A549 (cell line): Measurements from ENCODE around the gene MXRA7. TPM values are rescaled to one million over a fixed set of nuclear protein-coding genes. Genes with fewer than 3 reads are reported as not detected.

Experiments used
- ATAC-seq, 2 experiments: fragments of 200-7000 bp in 1 of 2; fragments of >200 bp in 1 of 2; cut with Nextera tagmentation in 1 of 2; cut with Tn5 transposase in 1 of 2; 3 replicates each; pipeline versions ENCODE4 v1.8.0 to v1.9.1; 2018 to 2020; ENCODE audit warnings: mild to moderate bottlenecking in 1 of 2, moderate library complexity in 1 of 2
- CTCF ChIA-PET: fragments of 300-600 bp; sonication (Branson Sonifier 250); formaldehyde crosslinking; extraction: SDS; loops from one replicate; lab custom pipeline; 2021; ENCODE audit warnings: antibody characterized with exemption, inconsistent platforms; lab: Yijun Ruan, JAX
- POLR2A ChIA-PET: fragments of 350-600 bp; formaldehyde crosslinking; extraction: SDS; loops from one replicate; lab custom pipeline; 2021; ENCODE audit warnings: antibody characterized with exemption, inconsistent platforms; lab: Yijun Ruan, JAX
- DNase-seq, 2 experiments: peaks; one replicate each; pipeline versions ENCODE4 v3.0.0 to v3.0.0-alpha.2; 2011 to 2016; ENCODE audit warnings: low read depth in 1 of 2, low spot score in 1 of 2
- FAIRE-seq: peaks from 2 replicates; lab custom pipeline; 2011; peaks lifted over from hg19 to GRCh38; lab: Jason Lieb, UNC
- H3K27ac ChIP-seq, 2 experiments: fragments of >200 bp; sonication (Bioruptor Twin); formaldehyde crosslinking; 3 replicates each; pipeline ENCODE4 v1.5.1; 2016 to 2017
- H3K4me1 ChIP-seq: fragments of >200 bp; sonication (Bioruptor Twin); formaldehyde crosslinking; 3 replicates; pipeline ENCODE4 v1.6.1; 2016
- H3K4me2 ChIP-seq: fragments of >200 bp; sonication (Bioruptor Twin); formaldehyde crosslinking; 3 replicates; pipeline ENCODE4 v1.6.1; 2016
- H3K4me3 ChIP-seq: fragments of >200 bp; sonication (Bioruptor Twin); formaldehyde crosslinking; 3 replicates; pipeline ENCODE4 v1.5.1; 2016
- H3K9me3 ChIP-seq: fragments of >200 bp; sonication (Bioruptor Twin); formaldehyde crosslinking; 3 replicates; pipeline ENCODE4 v1.6.1; 2016
- CHD2 ChIP-seq: fragments of 150-350 bp; IDR thresholded peaks from 2 replicates; pipeline ENCODE4 v1.6.1; 2014; ENCODE audit warnings: low read length; ENCODE audit not compliant: partially characterized antibody
- CHD4 ChIP-seq: fragments of 200-600 bp; sonication (generic); IDR thresholded peaks from 2 replicates; pipeline ENCODE4 v1.6.1; 2016; ENCODE audit warnings: antibody characterized with exemption, mild to moderate bottlenecking, borderline replicate concordance
- ESRRA ChIP-seq: fragments of 150-350 bp; IDR thresholded peaks from 2 replicates; pipeline ENCODE4 v1.6.1; 2014; ENCODE audit warnings: mild to moderate bottlenecking, low read length, borderline replicate concordance
- FOSB ChIP-seq: fragments of 250-450 bp; sonication (Bioruptor Pico); IDR thresholded peaks from 2 replicates; pipeline ENCODE4 v1.5.0; 2020; ENCODE audit warnings: mild to moderate bottlenecking, moderate library complexity
- FOSL2 ChIP-seq, 2 experiments: fragments of 450-650 bp in 1 of 2; fragments of >200 bp in 1 of 2; sonication (Bioruptor Twin) in 1 of 2; formaldehyde crosslinking; IDR thresholded peaks; 2 replicates each; pipeline versions ENCODE4 v1.5.0 to v1.6.1; 2016 to 2020; ENCODE audit warnings: mild to moderate bottlenecking in 1 of 2, moderate library complexity in 1 of 2
- FOXS1 ChIP-seq: fragments of 250-450 bp; sonication (Bioruptor Pico); IDR thresholded peaks from 2 replicates; pipeline ENCODE4 v1.5.0; 2020; ENCODE audit warnings: mild to moderate bottlenecking, moderate library complexity
- HOXA7 ChIP-seq: fragments of 250-450 bp; sonication (Bioruptor Pico); IDR thresholded peaks from 2 replicates; pipeline ENCODE4 v1.5.0; 2020; ENCODE audit warnings: mild to moderate bottlenecking, moderate library complexity
- JUN ChIP-seq, 2 experiments: fragments of >200 bp; sonication (Bioruptor Twin); formaldehyde crosslinking; IDR thresholded peaks; 2 replicates in 1 of 2; 3 replicates in 1 of 2; pipeline ENCODE4 v1.6.1; 2016 to 2017
- KDM5A ChIP-seq: fragments of 200-600 bp; sonication (generic); IDR thresholded peaks from 2 replicates; pipeline ENCODE4 v1.6.1; 2016; ENCODE audit warnings: antibody characterized with exemption, mild to moderate bottlenecking
- MAZ ChIP-seq: fragments of 150-350 bp; IDR thresholded peaks from 2 replicates; pipeline ENCODE4 v1.6.1; 2014; ENCODE audit warnings: antibody characterized with exemption, low read depth, low read length, borderline replicate concordance
- NR3C1 ChIP-seq: fragments of >200 bp; sonication (Bioruptor Twin); formaldehyde crosslinking; IDR thresholded peaks from 3 replicates; pipeline ENCODE4 v1.6.1; 2017
- PHF8 ChIP-seq: fragments of 200-600 bp; sonication (generic); IDR thresholded peaks from 2 replicates; pipeline ENCODE4 v1.6.1; 2016; ENCODE audit warnings: low read depth, mild to moderate bottlenecking, antibody characterized with exemption, moderate library complexity, borderline replicate concordance
- POLR2A ChIP-seq: IDR thresholded peaks from 2 replicates; pipeline ENCODE4 v1.6.1; 2012; ENCODE audit warnings: mild to moderate bottlenecking, low read length
- RAD21 ChIP-seq, 2 experiments: fragments of >200 bp in 1 of 2; sonication (Bioruptor Twin) in 1 of 2; formaldehyde crosslinking in 1 of 2; IDR thresholded peaks in 1 of 2; conservative IDR thresholded peaks in 1 of 2; 2 replicates in 1 of 2; 3 replicates in 1 of 2; pipeline ENCODE4 v1.6.1; 2012 to 2018; ENCODE audit warnings: inconsistent platforms in 1 of 2
- RARB ChIP-seq: fragments of 250-450 bp; sonication (Bioruptor Pico); IDR thresholded peaks from 2 replicates; pipeline ENCODE4 v1.8.0; 2021; ENCODE audit warnings: mild to moderate bottlenecking, moderate library complexity
- ZSCAN20 ChIP-seq: fragments of 250-450 bp; sonication (Bioruptor Pico); IDR thresholded peaks from 2 replicates; pipeline ENCODE4 v1.8.0; 2022; ENCODE audit warnings: mild to moderate bottlenecking, moderate library complexity
- WGBS: methylation state at CpG from one replicate; pipeline ENCODE4 v1.1.6; 2017; ENCODE audit errors: missing lambda C conversion rate; 5-methylcytosine and 5-hydroxymethylcytosine counted together
- polyA plus RNA-seq, 4 experiments: library from polyadenylated mRNA; depleted of rRNA in 3 of 4; stranded (reverse); fragments of >200 nt; fragmentation: RNase III in 1 of 4; extraction: RNeasy Plus Mini Kit Qiagen cat#74134 plus additional on column Dnase treatment in 1 of 4; gene quantifications; 2 replicates in 3 of 4; 3 replicates in 1 of 4; pipeline ENCODE4 v1.2.3, GENCODE V29; 2011 to 2017
- TF ChIP-seq, protein P1 (sequence below): fragments of >200 bp; sonication (Bioruptor Twin); formaldehyde crosslinking; IDR thresholded peaks from 3 replicates; pipeline ENCODE4 v1.6.1; 2016
- TF ChIP-seq, protein P2 (sequence below): IDR thresholded peaks from 2 replicates; pipeline ENCODE4 v1.6.1; 2012; ENCODE audit warnings: low read depth, borderline replicate concordance
- TF ChIP-seq, protein P3 (sequence below): fragments of >200 bp; sonication (Bioruptor Twin); formaldehyde crosslinking; IDR thresholded peaks from 2 replicates; pipeline ENCODE4 v1.6.1; 2016
- TF ChIP-seq, protein P4 (sequence below): fragments of 450-650 bp; IDR thresholded peaks from 2 replicates; pipeline ENCODE4 v1.6.1; 2014; ENCODE audit warnings: antibody characterized with exemption
- TF ChIP-seq, protein P5 (sequence below): fragments of 150-350 bp; IDR thresholded peaks from 2 replicates; pipeline ENCODE4 v1.6.1; 2014; ENCODE audit warnings: low read depth, mild to moderate bottlenecking, low read length
- TF ChIP-seq, protein P6 (sequence below): fragments of 200-600 bp; sonication (generic); IDR thresholded peaks from 2 replicates; pipeline ENCODE4 v1.6.1; 2016; ENCODE audit warnings: antibody characterized with exemption, mild to moderate bottlenecking, moderate library complexity
- TF ChIP-seq, protein P7 (sequence below): fragments of >200 bp; sonication (Bioruptor Twin); formaldehyde crosslinking; IDR thresholded peaks from 3 replicates; pipeline ENCODE4 v1.5.1; 2016

The MXRA7 gene
- polyA plus RNA-seq, 2 of the 4 experiments (the other 2 are of a cell fraction), result 47.8 to 57.2 TPM

DNA sequence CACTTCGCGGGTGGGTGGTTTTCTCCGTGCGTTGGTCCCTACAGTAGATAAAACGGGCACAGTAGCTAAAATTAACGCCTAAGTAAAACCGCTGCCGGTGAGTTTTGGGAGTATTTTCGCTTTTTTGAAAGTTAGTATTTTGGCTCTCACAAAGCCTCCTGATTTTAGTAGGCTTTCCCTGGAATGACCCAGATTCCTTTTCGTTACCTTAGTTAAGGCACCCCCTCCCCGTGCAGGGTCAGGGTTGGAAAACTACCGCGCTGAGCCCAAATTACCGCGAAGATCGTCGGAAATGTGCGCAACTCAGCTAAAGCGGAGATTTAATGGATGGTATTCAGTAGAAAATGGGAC lies 38.9 kb downstream of the MXRA7 start:
- ChIA-PET CTCF (interaction anchor here (1.1 to 14.0 kb wide), 5 partner anchors 11 to 150 kb away, joined by 3 to 123 read pairs (median 11); no protein-coding TSS in a partner anchor), POLR2A (interaction anchor here (0.6 to 1.6 kb wide), 16 partner anchors 9 to 407 kb away, joined by 3 to 14 read pairs (median 3); partner anchors contain the start of genes PRPSAP1, ST6GALNAC2 and UBALD2)
- Histone ChIP-seq H3K4me2 (peak overlapping the region; percentile 79), H3K4me3 (peak overlapping the region; percentile 54), H3K9me3 (no peaks in the 10 kb centered on the region), H3K4me1 (peaks cover 15% of the 10 kb centered on the region), H3K27ac (peak overlapping the region; percentile 77 to 90)
- DNase-seq (no peak), ATAC-seq (peak; percentile 16 to 28), FAIRE-seq (no peak)
- under 1% methylated on average over 19 of the region's 19 CpGs for WGBS
- peak; percentile 64; the same call in 1 of the 2 replicates for TF ChIP-seq PHF8
- TF ChIP-seq FOSB (CRISPR knock-in tag), result no peak
- peak; percentile 79 to 82; a peak in 4 of 5 replicates for TF ChIP-seq JUN (IDR thresholded peaks at IDR 0.05)
- 0 out of 5 replicates have a peak, but pooled peaks of 1 of the 2 experiments have one; percentile 9 for TF ChIP-seq RAD21 (conservative IDR thresholded peaks at IDR 0.05 in 1 of 2, IDR thresholded peaks at IDR 0.05 in 1 of 2)
- no peak for TF ChIP-seq ZSCAN20
- TF ChIP-seq, protein P1, sequence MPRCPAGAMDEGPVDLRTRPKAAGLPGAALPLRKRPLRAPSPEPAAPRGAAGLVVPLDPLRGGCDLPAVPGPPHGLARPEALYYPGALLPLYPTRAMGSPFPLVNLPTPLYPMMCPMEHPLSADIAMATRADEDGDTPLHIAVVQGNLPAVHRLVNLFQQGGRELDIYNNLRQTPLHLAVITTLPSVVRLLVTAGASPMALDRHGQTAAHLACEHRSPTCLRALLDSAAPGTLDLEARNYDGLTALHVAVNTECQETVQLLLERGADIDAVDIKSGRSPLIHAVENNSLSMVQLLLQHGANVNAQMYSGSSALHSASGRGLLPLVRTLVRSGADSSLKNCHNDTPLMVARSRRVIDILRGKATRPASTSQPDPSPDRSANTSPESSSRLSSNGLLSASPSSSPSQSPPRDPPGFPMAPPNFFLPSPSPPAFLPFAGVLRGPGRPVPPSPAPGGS, result peak; percentile 91
- peak; percentile 12; the same call in 1 of the 2 replicates for TF ChIP-seq POLR2A
- TF ChIP-seq, protein P2, sequence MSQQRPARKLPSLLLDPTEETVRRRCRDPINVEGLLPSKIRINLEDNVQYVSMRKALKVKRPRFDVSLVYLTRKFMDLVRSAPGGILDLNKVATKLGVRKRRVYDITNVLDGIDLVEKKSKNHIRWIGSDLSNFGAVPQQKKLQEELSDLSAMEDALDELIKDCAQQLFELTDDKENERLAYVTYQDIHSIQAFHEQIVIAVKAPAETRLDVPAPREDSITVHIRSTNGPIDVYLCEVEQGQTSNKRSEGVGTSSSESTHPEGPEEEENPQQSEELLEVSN, result 0 out of 2 replicates have a peak, but pooled peaks have one; percentile 48

DNA sequence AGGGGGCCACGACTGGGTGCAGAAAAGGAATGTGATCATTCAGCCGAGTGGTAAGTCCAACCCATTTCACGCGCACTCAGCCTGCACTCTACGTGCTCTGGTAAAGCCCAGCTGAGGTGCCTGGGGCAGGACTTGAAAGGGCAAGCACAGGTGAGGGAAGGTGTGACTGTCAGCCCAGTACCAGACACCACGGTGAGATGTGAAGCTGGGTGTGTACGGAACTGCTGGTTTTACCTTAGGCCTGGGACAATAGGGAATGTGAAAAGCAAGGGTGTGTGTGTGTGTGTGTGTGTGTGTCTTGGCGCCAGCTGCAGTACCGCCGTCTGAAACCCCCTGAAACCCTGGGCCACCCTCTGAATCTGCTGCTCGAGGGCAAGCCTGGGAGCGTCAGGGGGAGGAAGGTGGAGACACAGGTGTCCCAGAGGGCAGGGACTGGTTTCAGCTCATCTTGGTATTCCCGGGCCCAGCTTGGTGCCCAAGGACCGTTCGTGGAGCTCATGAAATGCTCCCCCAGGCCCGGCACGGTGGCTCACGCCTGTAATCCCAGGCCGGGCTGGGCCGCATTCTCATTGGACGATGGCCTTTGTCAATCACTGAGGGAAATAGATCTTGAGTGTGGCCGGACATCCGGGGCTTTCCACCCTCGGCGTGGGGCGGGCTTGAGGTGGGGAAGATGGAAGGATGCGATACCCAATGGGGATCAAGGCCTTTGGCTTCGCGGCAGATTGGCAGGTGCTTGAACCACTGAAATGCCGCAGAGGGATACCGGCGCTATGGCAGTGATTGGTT lies 39.4 kb downstream of the MXRA7 start:
- peak overlapping the region; percentile 85 to 91 for H3K27ac ChIP-seq
- POLR2A ChIA-PET, result interaction anchor here (0.6 to 1.6 kb wide), 18 partner anchors 8 to 407 kb away, joined by 3 to 14 read pairs (median 3); partner anchors contain the start of genes MXRA7, PRPSAP1, ST6GALNAC2 and UBALD2
- ATAC-seq, result peak; percentile 97 to 99
- DNase-seq, result peak; percentile 100
- peak overlapping the region; percentile 54 for H3K4me3 ChIP-seq
- peak; percentile 95 for FAIRE-seq
- no peaks in the 10 kb centered on the region for H3K9me3 ChIP-seq
- H3K4me1 ChIP-seq, result peaks cover 15% of the 10 kb centered on the region
- WGBS, result 18% methylated on average over 32 of the region's 32 CpGs
- CTCF ChIA-PET, result interaction anchor here (1.0 to 14.0 kb wide), 9 partner anchors 8 to 385 kb away, joined by 3 to 123 read pairs (median 4); no protein-coding TSS in a partner anchor
- peak overlapping the region; percentile 83 for H3K4me2 ChIP-seq
- TF ChIP-seq CHD4 (no peak), FOXS1 (CRISPR knock-in tag) (no peak), KDM5A (no peak), ESRRA (no peak), NR3C1 (no peak), MAZ (0 out of 2 replicates have a peak, but pooled peaks have one; percentile 45), CHD2 (peak; percentile 72), FOSL2 (IDR thresholded peaks at IDR 0.05) (no peak), FOSL2 (CRISPR knock-in tag; IDR thresholded peaks at IDR 0.05) (no peak), ZSCAN20 (no peak), RARB (CRISPR knock-in tag) (no peak), HOXA7 (CRISPR knock-in tag) (no peak)
- TF ChIP-seq, protein P3, sequence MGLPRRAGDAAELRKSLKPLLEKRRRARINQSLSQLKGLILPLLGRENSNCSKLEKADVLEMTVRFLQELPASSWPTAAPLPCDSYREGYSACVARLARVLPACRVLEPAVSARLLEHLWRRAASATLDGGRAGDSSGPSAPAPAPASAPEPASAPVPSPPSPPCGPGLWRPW, result no peak
- TF ChIP-seq, protein P4, sequence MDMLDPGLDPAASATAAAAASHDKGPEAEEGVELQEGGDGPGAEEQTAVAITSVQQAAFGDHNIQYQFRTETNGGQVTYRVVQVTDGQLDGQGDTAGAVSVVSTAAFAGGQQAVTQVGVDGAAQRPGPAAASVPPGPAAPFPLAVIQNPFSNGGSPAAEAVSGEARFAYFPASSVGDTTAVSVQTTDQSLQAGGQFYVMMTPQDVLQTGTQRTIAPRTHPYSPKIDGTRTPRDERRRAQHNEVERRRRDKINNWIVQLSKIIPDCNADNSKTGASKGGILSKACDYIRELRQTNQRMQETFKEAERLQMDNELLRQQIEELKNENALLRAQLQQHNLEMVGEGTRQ, result no peak
- TF ChIP-seq, protein P5, sequence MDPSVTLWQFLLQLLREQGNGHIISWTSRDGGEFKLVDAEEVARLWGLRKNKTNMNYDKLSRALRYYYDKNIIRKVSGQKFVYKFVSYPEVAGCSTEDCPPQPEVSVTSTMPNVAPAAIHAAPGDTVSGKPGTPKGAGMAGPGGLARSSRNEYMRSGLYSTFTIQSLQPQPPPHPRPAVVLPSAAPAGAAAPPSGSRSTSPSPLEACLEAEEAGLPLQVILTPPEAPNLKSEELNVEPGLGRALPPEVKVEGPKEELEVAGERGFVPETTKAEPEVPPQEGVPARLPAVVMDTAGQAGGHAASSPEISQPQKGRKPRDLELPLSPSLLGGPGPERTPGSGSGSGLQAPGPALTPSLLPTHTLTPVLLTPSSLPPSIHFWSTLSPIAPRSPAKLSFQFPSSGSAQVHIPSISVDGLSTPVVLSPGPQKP, result no peak
- TF ChIP-seq, protein P6, sequence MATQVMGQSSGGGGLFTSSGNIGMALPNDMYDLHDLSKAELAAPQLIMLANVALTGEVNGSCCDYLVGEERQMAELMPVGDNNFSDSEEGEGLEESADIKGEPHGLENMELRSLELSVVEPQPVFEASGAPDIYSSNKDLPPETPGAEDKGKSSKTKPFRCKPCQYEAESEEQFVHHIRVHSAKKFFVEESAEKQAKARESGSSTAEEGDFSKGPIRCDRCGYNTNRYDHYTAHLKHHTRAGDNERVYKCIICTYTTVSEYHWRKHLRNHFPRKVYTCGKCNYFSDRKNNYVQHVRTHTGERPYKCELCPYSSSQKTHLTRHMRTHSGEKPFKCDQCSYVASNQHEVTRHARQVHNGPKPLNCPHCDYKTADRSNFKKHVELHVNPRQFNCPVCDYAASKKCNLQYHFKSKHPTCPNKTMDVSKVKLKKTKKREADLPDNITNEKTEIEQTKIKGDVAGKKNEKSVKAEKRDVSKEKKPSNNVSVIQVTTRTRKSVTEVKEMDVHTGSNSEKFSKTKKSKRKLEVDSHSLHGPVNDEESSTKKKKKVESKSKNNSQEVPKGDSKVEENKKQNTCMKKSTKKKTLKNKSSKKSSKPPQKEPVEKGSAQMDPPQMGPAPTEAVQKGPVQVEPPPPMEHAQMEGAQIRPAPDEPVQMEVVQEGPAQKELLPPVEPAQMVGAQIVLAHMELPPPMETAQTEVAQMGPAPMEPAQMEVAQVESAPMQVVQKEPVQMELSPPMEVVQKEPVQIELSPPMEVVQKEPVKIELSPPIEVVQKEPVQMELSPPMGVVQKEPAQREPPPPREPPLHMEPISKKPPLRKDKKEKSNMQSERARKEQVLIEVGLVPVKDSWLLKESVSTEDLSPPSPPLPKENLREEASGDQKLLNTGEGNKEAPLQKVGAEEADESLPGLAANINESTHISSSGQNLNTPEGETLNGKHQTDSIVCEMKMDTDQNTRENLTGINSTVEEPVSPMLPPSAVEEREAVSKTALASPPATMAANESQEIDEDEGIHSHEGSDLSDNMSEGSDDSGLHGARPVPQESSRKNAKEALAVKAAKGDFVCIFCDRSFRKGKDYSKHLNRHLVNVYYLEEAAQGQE, result peak; percentile 64; the same call in 1 of the 2 replicates
- TF ChIP-seq, protein P7, sequence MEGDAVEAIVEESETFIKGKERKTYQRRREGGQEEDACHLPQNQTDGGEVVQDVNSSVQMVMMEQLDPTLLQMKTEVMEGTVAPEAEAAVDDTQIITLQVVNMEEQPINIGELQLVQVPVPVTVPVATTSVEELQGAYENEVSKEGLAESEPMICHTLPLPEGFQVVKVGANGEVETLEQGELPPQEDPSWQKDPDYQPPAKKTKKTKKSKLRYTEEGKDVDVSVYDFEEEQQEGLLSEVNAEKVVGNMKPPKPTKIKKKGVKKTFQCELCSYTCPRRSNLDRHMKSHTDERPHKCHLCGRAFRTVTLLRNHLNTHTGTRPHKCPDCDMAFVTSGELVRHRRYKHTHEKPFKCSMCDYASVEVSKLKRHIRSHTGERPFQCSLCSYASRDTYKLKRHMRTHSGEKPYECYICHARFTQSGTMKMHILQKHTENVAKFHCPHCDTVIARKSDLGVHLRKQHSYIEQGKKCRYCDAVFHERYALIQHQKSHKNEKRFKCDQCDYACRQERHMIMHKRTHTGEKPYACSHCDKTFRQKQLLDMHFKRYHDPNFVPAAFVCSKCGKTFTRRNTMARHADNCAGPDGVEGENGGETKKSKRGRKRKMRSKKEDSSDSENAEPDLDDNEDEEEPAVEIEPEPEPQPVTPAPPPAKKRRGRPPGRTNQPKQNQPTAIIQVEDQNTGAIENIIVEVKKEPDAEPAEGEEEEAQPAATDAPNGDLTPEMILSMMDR, result no peak
